Measurements from ENCODE around the gene TUBGCP6.

Gene TUBGCP6

DNA sequence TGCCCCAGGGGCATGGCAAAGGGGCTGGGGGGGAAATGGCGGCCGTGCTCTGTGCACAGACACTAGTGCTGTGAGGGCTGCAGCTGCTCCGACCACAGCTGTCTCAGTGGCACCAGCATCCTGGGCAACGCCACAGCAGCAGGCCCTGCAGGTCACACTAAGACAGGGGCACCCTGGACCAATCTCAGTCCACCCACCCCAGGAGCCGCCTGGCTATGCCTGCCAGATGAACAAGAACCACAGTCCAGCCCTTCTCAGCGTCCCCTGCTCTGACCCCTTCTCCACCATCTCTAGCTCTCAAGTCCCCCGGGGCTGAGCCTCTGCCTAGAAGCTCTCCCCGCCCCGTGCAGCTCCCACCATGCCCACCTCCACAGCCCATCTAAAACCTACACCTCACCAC is 16.5 kb downstream of the TUBGCP6 start:
- H3K9me3 ChIP-seq (ENCODE audit: severe bottlenecking): no peaks in the 10 kb centered on the region
- TF ChIP-seq, protein P1, sequence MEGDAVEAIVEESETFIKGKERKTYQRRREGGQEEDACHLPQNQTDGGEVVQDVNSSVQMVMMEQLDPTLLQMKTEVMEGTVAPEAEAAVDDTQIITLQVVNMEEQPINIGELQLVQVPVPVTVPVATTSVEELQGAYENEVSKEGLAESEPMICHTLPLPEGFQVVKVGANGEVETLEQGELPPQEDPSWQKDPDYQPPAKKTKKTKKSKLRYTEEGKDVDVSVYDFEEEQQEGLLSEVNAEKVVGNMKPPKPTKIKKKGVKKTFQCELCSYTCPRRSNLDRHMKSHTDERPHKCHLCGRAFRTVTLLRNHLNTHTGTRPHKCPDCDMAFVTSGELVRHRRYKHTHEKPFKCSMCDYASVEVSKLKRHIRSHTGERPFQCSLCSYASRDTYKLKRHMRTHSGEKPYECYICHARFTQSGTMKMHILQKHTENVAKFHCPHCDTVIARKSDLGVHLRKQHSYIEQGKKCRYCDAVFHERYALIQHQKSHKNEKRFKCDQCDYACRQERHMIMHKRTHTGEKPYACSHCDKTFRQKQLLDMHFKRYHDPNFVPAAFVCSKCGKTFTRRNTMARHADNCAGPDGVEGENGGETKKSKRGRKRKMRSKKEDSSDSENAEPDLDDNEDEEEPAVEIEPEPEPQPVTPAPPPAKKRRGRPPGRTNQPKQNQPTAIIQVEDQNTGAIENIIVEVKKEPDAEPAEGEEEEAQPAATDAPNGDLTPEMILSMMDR (IDR thresholded peaks at IDR 0.05; ENCODE audit: low read depth, low read length): no peak
- H3K4me3 ChIP-seq (ENCODE audit: low read depth, low read length): no peak overlapping the region
- H3K27ac ChIP-seq: no peak overlapping the region
- no peaks in the 10 kb centered on the region for H3K27me3 ChIP-seq (ENCODE audit: insufficient read depth, low read depth, severe bottlenecking)
- peaks cover 17% of the 10 kb centered on the region for H3K36me3 ChIP-seq
- no peak for DNase-seq

DNA sequence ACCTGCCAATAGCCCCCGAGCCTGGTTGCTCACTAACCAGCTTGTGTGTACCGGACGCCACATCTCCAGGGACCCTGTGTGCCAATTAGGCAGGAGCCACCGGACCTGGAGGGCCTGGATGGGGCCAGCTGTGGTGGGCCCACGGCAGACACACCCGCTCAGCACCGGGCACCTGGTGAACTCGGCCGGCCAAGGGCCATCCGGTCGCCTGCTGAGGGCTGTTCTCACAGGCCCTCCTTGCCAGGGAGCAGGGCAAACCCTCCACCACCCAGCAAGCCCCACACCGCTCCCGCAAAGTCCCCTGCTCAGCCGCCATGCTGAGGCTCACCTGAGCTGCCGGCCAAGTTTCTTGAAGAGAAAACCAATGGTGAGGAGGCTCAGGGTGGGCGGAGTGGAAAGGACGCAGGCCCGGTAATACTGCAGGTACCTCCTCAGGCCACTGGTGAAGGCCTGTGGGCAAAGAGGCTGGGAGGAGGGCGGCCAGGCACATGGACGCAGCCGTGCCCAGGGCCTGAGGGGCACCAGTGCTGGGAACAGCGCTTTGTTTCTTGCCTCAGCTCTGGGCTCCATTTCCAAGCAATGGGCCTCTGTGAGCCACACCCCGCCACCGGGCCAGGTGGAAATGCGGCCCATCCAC is 17.1 kb downstream of the TUBGCP6 start:
- Histone ChIP-seq H3K27ac (no peak overlapping the region), H3K27me3 (ENCODE audit: insufficient read depth, low read depth, severe bottlenecking) (no peaks in the 10 kb centered on the region), H3K36me3 (peaks cover 24% of the 10 kb centered on the region), H3K9me3 (ENCODE audit: severe bottlenecking) (no peaks in the 10 kb centered on the region), H3K4me3 (ENCODE audit: low read depth, low read length) (no peak overlapping the region)
- DNase-seq: no peak
- TF ChIP-seq, protein P1 (IDR thresholded peaks at IDR 0.05; ENCODE audit: low read depth, low read length): no peak

DNA sequence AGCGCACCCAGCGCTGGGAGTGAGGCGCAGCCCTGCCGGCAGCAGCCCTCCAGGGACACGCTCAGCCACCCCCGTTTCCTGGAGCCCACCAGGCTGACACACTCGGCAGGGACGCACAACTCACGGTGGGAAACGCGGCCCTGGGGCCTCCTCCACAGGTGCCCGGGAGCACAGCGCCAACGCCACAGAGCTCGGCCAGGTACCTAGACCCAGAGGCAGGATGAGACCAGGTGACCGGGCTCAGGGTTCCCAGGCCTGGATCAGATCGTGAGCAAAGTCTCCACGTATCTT is 18.0 kb downstream of the TUBGCP6 start:
- H3K27ac ChIP-seq: no peak overlapping the region
- peaks cover 30% of the 10 kb centered on the region for H3K36me3 ChIP-seq
- TF ChIP-seq, protein P1 (IDR thresholded peaks at IDR 0.05; ENCODE audit: low read depth, low read length): no peak

DNA sequence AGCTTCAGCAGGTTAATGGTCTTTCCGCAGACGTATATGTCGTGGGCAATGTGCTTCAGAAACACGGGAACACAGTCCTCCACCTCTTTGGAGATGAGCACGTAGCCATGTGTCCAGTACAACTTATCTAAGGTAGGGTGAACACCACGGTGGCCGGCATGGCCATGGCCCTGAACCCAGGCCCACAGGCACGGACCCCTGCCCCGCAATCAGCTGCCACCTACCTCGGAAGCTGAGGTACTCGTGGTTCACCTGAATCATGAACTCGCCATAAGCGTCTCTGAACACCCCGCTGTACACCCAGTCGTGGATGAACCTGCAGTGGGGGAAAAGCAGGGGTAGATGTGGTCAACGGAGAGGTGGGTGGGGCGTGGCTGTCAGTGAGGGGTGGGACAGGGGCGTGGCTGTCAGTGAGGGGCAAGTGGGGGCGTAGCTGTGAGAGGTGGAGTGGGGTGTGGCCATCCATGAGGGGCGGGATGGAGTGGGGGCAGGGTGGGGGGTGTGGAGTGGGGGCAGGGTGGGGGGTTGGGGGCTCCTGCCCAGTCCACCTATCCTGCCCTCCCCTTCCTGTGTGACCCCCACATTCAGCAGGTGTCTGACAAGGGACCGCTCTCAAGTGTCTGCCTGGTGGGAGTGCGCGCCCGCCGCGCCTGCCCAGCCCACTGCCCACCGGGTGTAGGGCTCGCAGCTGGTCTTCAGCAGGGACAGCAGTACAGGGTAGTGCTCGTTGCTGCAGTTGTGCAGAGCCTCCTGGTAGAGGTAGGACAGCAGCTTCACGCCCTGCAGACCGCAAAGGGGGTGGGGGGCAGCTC is 18.6 kb downstream of the TUBGCP6 start:
- Histone ChIP-seq H3K9me3 (ENCODE audit: severe bottlenecking) (no peaks in the 10 kb centered on the region), H3K27me3 (ENCODE audit: insufficient read depth, low read depth, severe bottlenecking) (no peaks in the 10 kb centered on the region), H3K4me3 (ENCODE audit: low read depth, low read length) (no peak overlapping the region), H3K27ac (no peak overlapping the region), H3K36me3 (peaks cover 36% of the 10 kb centered on the region)
- TF ChIP-seq, protein P1 (IDR thresholded peaks at IDR 0.05; ENCODE audit: low read depth, low read length): no peak
- no peak for DNase-seq

More for the DNA sequence above, 18.0 kb downstream of the TUBGCP6 start:
- DNase-seq: no peak
- Histone ChIP-seq H3K27me3 (ENCODE audit: insufficient read depth, low read depth, severe bottlenecking) (no peaks in the 10 kb centered on the region), H3K9me3 (ENCODE audit: severe bottlenecking) (no peaks in the 10 kb centered on the region), H3K4me3 (ENCODE audit: low read depth, low read length) (no peak overlapping the region)

DNA sequence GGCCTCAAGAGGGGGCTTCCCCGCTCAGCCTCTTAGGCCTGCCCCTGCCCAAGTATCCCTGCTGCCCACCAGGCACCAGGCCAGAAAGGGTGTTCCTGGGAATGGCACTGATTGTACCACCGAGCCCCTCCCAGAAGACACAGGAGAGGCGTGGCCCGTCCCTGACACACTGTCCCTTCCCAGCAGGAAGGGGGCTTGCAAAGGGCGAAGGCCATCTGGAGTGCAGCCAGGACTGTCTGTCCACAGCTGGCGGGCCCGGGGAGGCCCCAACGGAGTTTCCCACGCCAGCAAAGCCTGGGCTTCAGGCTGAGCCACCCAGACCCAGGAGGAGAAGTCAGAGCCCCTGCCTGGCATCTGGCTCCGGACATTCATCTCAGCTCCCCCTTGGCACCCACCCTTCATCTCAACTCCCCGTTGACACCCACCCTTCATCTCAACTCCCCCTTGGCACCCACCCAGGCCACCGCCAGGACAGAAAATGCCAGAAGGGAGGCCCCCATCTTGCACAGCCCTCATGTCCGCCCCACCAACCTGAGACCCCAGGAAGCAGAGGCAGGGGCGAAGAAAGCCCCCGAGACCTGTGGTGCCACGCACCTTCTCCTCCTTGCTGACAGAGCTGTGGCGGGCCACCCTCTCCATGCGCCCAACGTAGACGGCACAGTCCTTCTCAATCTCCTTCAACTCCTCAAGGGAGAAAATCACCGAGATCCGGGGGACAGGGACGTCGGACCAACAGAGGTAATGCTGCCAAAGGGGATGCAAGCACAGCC is 19.4 kb downstream of the TUBGCP6 start:
- Histone ChIP-seq H3K9me3 (ENCODE audit: severe bottlenecking) (no peaks in the 10 kb centered on the region), H3K4me3 (ENCODE audit: low read depth, low read length) (no peak overlapping the region), H3K27ac (no peak overlapping the region), H3K36me3 (peaks cover 40% of the 10 kb centered on the region), H3K27me3 (ENCODE audit: insufficient read depth, low read depth, severe bottlenecking) (no peaks in the 10 kb centered on the region)
- TF ChIP-seq, protein P1 (IDR thresholded peaks at IDR 0.05; ENCODE audit: low read depth, low read length): no peak
- no peak for DNase-seq

All from WERI-Rb-1 (cell line).